C4-2B (cell line): Measurements from ENCODE around the gene SPECC1L.

Source experiments
- H3K27ac ChIP-seq: fragments of 450-650 bp; 2 replicates; pipeline ENCODE4 v1.5.1; 2017
- ZFX ChIP-seq: fragments of 450-650 bp; IDR thresholded peaks from 2 replicates; pipeline ENCODE4 v1.6.1; 2017
- TF ChIP-seq, protein P1 (sequence below): fragments of 450-650 bp; conservative IDR thresholded peaks from 2 replicates; pipeline ENCODE4 v1.5.1; 2017; ENCODE audit warnings: mild to moderate bottlenecking

Gene SPECC1L

GRCh38 chr22:24353121-24353520 is 82.5 kb downstream of the SPECC1L start:
- H3K27ac ChIP-seq = no peak overlapping the region
- TF ChIP-seq, protein P1, sequence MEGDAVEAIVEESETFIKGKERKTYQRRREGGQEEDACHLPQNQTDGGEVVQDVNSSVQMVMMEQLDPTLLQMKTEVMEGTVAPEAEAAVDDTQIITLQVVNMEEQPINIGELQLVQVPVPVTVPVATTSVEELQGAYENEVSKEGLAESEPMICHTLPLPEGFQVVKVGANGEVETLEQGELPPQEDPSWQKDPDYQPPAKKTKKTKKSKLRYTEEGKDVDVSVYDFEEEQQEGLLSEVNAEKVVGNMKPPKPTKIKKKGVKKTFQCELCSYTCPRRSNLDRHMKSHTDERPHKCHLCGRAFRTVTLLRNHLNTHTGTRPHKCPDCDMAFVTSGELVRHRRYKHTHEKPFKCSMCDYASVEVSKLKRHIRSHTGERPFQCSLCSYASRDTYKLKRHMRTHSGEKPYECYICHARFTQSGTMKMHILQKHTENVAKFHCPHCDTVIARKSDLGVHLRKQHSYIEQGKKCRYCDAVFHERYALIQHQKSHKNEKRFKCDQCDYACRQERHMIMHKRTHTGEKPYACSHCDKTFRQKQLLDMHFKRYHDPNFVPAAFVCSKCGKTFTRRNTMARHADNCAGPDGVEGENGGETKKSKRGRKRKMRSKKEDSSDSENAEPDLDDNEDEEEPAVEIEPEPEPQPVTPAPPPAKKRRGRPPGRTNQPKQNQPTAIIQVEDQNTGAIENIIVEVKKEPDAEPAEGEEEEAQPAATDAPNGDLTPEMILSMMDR = no peak
- no peak for TF ChIP-seq ZFX

- TF ChIP-seq, protein P1 = no peak
- no peak for TF ChIP-seq ZFX
- no peak overlapping the region for H3K27ac ChIP-seq
Observed at GRCh38 chr22:24355574-24355973, 84.9 kb downstream of the SPECC1L start.

GRCh38 chr22:24357547-24357946 is 86.9 kb downstream of the SPECC1L start:
- TF ChIP-seq, protein P1 = no peak
- TF ChIP-seq ZFX = no peak
- no peak overlapping the region for H3K27ac ChIP-seq

DNA sequence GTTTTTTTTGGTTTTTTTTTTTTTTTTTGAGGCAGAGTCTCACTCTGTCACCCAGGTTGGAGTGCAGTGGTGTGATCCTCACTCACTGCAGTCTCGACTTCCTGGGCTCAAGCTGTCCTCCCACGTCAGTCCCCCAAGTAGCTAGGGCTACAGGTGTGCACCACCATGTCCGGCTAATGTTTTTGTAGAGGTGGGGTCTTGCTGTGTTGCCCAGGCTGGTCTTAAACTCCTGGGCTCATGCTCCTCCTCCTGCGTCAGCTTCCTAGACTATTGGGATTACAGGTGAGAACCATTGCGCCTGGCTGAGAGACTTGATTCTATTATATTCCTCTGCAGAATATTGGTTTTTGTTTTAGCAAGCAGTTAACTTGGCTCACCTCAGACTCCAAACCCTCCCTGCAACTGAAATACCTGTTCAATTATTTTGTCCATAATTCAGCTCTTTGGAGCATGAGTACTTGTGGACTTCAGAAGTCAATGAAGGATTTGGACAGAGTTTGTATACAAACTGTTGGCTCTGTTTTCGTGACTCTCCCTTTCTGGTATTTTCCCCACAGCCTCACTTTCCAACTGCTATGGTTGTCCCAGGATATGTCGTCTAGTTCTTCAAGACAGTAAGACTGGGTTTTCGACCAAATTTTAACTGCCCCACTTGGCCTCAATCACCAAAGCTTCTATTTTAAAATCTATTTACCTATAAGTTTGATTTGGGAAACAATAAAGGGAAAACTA is 87.6 kb downstream of the SPECC1L start:
- H3K27ac ChIP-seq = peak overlapping the region; percentile 37
- TF ChIP-seq, protein P1 = no peak
- TF ChIP-seq ZFX = no peak

GRCh38 chr22:24359452-24360120 is 89.0 kb downstream of the SPECC1L start:
- peak overlapping the region; percentile 39 for H3K27ac ChIP-seq
- TF ChIP-seq ZFX = no peak
- TF ChIP-seq, protein P1 = no peak

GRCh38 chr22:24361976-24362646 is 91.5 kb downstream of the SPECC1L start:
- TF ChIP-seq ZFX = no peak
- TF ChIP-seq, protein P1 = no peak
- H3K27ac ChIP-seq = peak overlapping the region; percentile 62

DNA sequence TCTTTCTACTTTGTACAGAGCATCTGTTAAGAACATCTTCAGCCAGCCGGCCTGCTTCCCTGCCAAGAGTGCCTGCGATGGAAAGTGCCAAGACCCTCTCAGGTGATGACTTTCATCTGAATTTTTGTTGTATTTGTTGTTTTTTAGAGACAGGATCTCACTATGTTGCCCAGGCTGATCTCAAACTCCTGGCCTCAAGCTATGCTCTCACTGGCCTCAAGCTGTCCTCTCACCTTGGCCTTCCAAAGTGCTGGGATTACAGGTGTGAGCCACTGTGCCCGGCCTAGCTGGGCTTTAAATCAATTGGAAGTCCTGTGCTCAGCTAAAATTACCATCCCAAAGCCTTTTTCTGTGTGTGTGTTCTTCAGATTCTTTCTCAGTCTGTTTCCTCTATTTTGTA is 92.6 kb downstream of the SPECC1L start:
- no peak overlapping the region for H3K27ac ChIP-seq
- TF ChIP-seq, protein P1 = no peak
- no peak for TF ChIP-seq ZFX
